Measurements from ENCODE around the gene ZEB2. TPM values are rescaled to one million over a fixed set of nuclear protein-coding genes. Genes with fewer than 3 reads are reported as not detected.

Gene ZEB2
- total RNA-seq, 1 donor from 2014 or later, result 0.07 TPM

DNA sequence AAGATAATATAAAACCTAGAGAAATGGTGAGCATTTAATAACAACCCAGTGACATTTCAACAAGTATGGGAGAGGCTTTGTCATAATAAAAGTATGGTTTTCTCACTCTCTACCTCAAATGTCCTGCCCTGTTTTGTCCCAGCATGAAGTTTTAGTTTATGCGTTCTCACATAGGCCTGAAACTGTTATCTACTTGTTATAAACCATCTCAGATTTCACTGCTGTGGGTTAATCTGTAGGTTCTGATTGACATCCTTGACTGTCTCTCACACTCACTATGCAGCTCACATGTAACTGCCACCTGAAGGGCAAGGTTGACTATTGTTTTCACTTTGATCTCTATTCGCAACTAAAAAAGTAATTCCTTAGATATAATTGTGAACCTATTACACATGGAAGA, 44.9 kb downstream of the ZEB2 start:
- no peak for DNase-seq (ENCODE audit: low spot score, unreplicated experiment)
- H3K4me1 Mint-ChIP-seq (ENCODE audit: low read depth), result peaks cover 3% of the 10 kb centered on the region
- TF ChIP-seq, protein P1, sequence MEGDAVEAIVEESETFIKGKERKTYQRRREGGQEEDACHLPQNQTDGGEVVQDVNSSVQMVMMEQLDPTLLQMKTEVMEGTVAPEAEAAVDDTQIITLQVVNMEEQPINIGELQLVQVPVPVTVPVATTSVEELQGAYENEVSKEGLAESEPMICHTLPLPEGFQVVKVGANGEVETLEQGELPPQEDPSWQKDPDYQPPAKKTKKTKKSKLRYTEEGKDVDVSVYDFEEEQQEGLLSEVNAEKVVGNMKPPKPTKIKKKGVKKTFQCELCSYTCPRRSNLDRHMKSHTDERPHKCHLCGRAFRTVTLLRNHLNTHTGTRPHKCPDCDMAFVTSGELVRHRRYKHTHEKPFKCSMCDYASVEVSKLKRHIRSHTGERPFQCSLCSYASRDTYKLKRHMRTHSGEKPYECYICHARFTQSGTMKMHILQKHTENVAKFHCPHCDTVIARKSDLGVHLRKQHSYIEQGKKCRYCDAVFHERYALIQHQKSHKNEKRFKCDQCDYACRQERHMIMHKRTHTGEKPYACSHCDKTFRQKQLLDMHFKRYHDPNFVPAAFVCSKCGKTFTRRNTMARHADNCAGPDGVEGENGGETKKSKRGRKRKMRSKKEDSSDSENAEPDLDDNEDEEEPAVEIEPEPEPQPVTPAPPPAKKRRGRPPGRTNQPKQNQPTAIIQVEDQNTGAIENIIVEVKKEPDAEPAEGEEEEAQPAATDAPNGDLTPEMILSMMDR (IDR thresholded peaks at IDR 0.05; ENCODE audit: unreplicated experiment), result no peak
- no peaks in the 10 kb centered on the region for H3K36me3 Mint-ChIP-seq (ENCODE audit: insufficient read depth)
- H3K27me3 Mint-ChIP-seq, result peaks cover 44% of the 10 kb centered on the region
- no peak overlapping the region for H3K27ac Mint-ChIP-seq
- no peaks in the 10 kb centered on the region for H3K9me3 Mint-ChIP-seq (ENCODE audit: low read depth)
- H3K4me3 Mint-ChIP-seq (ENCODE audit: low read depth), result no peak overlapping the region

DNA sequence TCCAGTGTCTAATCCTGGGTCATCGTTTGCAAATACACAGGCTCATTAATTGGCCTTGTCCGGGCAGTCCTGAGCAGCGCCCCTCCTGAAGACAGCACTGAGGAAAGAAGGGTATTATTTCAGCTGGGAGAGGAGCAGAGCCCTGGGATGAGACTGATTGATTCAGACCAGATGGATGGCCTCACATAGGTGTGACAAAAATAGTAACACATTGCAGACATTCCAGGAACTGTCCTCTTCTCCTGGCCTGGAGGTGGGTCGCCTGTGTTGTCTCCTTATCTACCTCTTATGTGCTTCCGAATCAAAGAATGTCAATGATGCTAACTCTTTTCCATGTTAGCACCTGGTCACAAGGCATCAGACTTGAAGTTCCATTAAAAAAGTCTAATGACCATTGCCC, 45.9 kb downstream of the ZEB2 start:
- Mint-ChIP-seq H3K9me3 (ENCODE audit: low read depth) (no peaks in the 10 kb centered on the region), H3K36me3 (ENCODE audit: insufficient read depth) (no peaks in the 10 kb centered on the region), H3K4me1 (ENCODE audit: low read depth) (peaks cover 3% of the 10 kb centered on the region), H3K4me3 (ENCODE audit: low read depth) (no peak overlapping the region), H3K27me3 (peaks cover 38% of the 10 kb centered on the region), H3K27ac (no peak overlapping the region)
- TF ChIP-seq, protein P1 (IDR thresholded peaks at IDR 0.05; ENCODE audit: unreplicated experiment), result no peak
- DNase-seq (ENCODE audit: low spot score, unreplicated experiment), result no peak

DNA sequence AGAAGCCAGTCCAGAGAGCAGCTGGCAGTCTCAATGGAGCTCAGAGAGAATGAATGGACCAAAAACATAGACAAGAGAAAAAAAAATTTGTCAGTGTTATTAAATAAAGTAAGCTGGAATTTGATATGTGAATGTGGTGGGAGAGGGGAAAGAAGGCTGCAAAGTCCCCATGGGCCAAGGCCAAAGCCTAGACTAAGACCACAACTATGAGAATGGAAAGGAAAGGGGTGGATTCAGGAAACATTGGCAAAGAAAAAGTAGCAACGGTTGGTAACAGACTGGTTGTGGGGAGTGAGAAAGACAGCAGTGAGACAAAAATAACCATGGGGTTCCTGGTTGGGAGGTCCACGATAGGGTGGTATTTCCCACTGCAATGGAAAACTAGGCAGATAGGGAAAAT, 47.0 kb downstream of the ZEB2 start:
- no peak for DNase-seq (ENCODE audit: low spot score, unreplicated experiment)
- Mint-ChIP-seq H3K36me3 (ENCODE audit: insufficient read depth) (no peaks in the 10 kb centered on the region), H3K4me3 (ENCODE audit: low read depth) (no peak overlapping the region), H3K27me3 (peaks cover 29% of the 10 kb centered on the region), H3K27ac (no peak overlapping the region), H3K4me1 (ENCODE audit: low read depth) (peaks cover 3% of the 10 kb centered on the region), H3K9me3 (ENCODE audit: low read depth) (no peaks in the 10 kb centered on the region)
- TF ChIP-seq, protein P1 (IDR thresholded peaks at IDR 0.05; ENCODE audit: unreplicated experiment), result no peak

DNA sequence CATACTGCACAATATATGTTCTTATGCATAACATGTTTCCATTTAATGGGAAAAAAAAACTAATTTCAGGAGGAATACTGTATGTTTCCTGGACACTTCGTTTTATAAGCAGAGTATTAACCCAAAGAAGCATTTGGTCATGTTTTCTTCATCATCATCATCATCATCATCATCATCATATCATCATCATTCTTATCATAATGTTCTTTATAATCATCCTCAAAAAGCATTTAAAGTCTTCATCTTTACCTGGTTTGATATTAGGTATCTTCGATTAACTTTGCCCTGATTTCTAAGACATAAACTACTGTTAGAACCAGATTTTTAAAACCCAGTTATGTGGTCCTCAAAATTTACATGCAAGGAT, 47.9 kb downstream of the ZEB2 start:
- TF ChIP-seq, protein P1 (IDR thresholded peaks at IDR 0.05; ENCODE audit: unreplicated experiment), result no peak
- Mint-ChIP-seq H3K4me3 (ENCODE audit: low read depth) (no peak overlapping the region), H3K27ac (no peak overlapping the region), H3K36me3 (ENCODE audit: insufficient read depth) (no peaks in the 10 kb centered on the region), H3K9me3 (ENCODE audit: low read depth) (no peaks in the 10 kb centered on the region), H3K27me3 (peaks cover 21% of the 10 kb centered on the region), H3K4me1 (ENCODE audit: low read depth) (peaks cover 3% of the 10 kb centered on the region)
- DNase-seq (ENCODE audit: low spot score, unreplicated experiment), result no peak

DNA sequence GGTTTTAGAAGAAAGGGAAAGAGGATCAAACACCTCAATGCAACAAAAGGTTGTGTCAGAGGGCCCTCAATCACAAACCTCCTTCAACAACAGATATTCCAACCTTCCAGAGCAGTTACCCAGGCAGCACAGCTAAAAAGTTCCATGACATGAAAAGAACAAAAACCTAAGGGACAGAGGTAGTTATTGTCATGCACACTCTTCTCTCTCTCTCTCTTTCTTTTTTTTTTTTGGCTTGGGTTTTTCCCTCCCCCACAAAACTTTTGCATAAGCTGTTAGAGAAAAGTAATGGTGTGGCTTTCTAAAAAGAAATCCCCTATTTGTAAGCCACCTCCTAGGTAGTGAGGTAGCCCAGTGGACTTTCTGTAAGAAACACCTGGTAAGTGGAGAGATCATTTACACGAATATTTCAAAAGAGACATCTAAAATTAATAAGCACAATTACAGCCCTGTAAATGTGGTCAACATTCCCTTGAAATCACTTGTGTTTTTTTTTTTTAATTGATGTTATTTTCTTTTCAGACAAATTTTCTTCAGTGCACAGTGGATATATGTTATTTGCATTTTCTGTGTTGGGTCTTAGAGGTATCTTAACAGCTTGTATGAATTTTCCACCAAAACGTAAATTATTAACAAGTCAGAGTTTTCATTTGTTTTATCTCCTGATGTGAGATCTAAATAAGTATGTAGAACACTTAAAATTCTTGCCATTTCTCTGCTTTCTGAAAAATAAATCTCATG, 48.4 kb downstream of the ZEB2 start:
- Mint-ChIP-seq H3K4me3 (ENCODE audit: low read depth) (no peak overlapping the region), H3K27ac (no peak overlapping the region), H3K9me3 (ENCODE audit: low read depth) (no peaks in the 10 kb centered on the region), H3K36me3 (ENCODE audit: insufficient read depth) (no peaks in the 10 kb centered on the region), H3K4me1 (ENCODE audit: low read depth) (peaks cover 3% of the 10 kb centered on the region), H3K27me3 (peaks cover 17% of the 10 kb centered on the region)
- TF ChIP-seq, protein P1 (IDR thresholded peaks at IDR 0.05; ENCODE audit: unreplicated experiment), result no peak
- no peak for DNase-seq (ENCODE audit: low spot score, unreplicated experiment)
